Activated CD4-positive, CD25-positive, alpha-beta regulatory T cell treated with anti-CD3 and anti-CD28 coated beads, Interleukin-2, amount 50 U/mL, for 24 hours (primary cell): Measurements from ENCODE around the gene SUGCT.

Experiments
- ATAC-seq, 2 donors: fragments of 150-1000 bp; cut with Tn5 transposase; one replicate each; pipeline ENCODE4 v1.10.0; 2021; ENCODE audit warnings: mild to moderate bottlenecking in 1 of 2, moderate library complexity in 1 of 2

Gene SUGCT

DNA sequence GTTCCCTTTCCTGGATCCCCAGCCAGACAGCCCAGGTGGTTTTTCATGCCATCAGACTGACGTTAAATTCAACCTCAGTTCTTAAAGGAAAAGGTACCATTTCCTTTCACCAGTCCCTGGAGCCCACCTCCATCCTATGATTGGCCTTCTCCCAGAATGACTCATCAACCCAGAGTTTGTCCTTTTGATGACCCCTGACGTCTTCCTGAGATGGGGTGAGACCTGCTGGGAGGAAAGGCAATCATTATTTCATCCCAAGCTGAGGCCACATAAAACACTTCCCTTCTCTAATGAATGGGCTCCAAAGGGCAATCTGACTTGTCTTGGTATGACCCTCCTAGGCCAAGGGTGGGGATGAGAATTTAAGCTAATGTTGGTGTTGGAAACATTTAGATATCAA is 750.7 kb downstream of the SUGCT start:
- no peak for ATAC-seq

DNA sequence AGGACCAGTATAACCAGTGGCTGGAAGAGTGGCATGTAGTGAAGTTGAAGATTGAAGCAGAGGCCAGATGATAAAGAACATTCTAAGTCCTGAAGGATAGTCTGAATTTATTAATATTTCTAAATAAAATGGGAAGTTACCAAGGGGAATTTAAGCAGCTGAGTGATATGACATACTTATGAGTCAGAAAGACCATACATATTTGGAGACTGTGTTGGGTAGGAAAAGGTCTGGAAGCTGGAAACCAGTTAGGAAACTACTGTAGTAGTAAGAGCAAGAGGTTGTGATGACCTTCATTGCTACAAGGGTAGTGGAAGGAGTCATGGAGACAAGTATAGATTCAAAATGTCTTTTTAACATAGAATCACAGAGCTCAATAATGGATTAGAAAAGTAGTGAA is 752.3 kb downstream of the SUGCT start:
- no peak for ATAC-seq

DNA sequence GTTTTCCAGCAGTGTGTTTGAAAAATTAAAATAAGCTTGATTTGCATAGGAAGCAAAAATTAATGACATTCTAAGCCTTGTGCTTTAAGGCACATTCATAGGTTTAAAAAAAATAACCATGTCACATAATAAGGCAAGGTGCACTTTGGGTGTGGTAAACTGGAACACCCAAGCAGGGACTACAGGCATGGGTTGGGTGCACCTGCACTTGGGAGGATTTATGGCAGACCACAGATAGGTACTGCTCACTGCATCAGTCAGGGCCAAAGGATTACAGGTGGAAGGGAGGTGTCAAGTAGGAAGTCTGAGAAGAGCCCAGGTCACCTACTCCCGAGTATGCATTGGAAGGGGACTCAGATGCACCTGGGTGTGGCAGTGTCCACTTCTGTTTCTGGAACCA is 753.7 kb downstream of the SUGCT start:
- ATAC-seq = no peak

DNA sequence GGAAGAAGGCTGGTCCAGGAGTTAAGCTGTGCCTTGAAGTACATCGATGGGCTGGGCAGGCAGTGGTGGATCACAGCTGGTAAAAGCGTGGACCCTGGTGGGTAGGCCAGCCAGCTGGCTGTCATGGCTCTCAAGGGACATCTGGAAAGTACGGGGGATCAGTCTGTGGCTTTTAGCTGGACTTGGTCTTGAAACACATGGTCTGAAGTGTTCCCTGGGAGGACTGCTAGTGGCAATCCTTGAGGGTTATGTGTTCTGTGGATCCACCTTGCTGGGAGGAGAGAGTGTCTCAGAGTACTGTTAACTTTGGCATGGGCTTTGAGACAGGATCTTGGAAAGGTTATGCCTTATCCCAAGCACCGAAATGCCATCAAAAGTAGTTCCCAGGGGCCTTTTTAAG is 754.3 kb downstream of the SUGCT start:
- no peak for ATAC-seq

DNA sequence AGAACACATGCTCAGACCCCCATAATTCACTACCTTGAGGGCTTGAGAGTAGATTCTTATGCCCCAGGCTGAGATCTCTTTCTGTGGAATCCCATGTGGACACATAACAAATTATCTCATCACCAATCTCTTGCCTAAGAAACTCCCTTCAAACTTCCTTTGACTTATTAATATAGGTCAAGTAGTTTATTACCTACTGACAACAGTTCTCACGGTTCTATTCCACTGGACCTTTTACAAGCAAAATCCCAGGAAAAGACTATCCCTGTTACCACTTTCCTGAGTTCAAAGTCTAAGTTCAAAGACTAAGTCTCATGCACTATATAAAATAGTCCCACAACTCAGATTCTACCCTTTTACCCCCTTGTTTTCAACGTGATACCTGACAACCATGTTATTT is 754.7 kb downstream of the SUGCT start:
- no peak for ATAC-seq

DNA sequence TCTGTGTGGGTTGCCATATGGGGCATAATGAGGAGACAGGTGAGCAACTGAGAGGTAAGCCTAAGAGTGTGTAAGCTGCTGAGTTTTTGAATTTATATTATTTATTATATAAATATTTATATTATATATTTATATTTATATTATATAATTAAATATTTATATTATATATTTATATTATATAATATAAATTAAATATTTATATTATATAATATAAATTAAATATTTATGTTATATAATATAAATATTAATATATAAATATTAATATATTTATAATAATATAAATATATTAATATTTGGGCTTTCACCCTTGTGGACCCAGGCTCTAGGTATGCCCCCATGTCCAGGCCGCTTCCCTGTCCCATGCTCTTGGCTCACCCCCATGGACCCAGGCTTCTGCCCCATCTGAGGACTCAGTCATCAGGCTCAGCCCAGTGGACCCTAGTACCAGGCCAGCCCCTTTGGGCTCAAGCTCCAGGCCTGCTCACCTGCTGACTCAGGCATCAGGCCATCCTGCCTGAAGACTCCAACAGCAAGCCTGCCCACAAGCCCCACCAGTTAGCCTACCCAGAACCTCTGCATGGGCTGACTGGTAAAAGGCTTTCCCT is 755.4 kb downstream of the SUGCT start:
- no peak for ATAC-seq

DNA sequence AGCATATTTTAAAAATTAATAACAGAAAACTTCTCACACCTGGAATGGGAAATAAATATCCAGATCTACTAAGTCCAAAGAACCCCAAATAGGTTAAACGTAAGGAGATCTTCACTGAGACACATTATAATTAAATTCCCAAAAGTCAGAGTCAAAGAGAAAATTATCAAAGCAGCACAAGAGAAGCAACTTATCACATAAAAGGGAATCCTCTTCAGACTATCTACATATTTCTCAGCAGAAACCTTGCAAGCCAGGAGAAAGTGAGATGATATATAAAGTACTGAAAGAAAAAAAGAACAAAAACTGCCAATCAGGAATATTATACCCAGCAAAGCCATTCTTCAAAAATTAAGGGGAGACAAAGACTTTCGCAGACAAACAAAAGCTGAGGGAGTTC is 756.4 kb downstream of the SUGCT start:
- no peak for ATAC-seq

DNA sequence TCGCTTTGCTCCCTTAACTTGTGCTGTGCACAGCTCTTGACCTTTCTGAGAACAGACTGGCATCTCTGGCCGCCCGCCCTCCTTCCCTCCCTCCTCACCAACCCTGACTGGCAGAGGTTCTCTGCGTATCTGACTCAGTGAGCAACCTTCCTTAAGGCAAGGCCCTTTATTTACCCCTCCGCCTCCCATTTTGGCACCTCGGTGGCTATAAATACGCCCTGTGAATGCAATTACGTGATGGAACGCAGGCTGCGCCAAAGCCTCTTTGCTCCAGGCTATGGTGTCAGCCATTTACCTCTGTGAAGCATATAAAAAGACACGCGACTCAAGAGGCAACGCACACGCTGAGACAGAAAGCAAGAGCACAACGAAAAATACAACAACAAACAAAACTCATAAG is 764.3 kb downstream of the SUGCT start:
- ATAC-seq = no peak

DNA sequence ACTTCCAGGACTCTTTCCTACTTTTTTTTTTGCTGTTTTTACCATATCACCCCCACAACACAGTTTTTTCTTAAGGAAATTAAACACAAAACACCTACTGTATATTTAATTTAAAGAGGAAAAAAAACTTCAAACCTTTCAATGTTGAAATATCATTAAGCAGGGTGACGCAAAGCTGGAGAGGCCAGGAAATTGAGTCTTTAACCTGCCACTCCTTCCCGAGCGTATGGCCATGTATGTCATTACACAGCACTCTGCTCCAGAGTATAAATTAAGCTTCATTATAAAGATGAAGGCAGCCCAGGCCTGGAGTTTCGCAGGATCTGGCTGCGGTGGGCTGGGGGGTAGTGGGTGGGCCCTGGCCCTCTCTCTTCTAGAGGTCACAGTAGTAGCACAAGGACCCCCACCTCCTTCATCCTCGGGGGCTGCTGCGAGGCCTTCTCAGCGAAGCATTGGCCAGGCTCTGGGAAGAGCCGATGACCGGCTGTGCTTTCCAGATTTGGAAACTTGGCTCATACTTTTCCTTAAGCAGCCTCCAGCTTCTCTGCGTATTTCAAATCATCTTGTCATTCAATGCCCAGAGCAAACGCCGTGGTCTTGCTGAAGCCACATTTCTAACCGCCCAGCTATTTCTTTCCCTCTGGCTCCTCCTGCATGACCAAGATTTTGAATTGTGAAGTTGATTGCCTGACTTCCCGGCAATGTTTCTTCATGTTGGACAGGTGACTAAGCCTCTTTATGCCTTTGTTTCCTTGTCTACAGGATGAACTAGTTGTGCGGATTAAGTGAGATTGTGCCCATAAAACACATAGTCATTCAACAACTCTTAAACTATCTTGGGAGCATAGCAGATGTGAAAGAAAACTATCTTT is 765.1 kb downstream of the SUGCT start:
- ATAC-seq = no peak

DNA sequence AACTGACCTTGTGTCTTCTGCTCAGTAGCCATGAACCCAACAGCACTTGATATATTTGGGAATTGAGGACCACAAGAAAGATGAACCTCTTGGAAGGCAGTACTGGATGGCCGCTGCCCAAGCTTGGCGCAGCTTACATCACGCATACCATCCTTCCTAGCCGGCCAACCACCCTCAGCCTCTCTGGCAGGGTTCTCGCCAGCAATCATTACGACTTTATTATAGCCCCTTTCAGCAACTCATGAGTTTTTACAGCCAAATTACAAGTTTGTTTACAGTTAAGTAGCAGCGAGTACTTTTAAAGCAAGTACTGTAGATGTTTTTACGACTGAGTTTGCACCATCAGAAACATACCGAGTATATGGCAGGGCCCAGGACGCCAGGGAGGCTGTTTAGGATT is 769.1 kb downstream of the SUGCT start:
- ATAC-seq = no peak

DNA sequence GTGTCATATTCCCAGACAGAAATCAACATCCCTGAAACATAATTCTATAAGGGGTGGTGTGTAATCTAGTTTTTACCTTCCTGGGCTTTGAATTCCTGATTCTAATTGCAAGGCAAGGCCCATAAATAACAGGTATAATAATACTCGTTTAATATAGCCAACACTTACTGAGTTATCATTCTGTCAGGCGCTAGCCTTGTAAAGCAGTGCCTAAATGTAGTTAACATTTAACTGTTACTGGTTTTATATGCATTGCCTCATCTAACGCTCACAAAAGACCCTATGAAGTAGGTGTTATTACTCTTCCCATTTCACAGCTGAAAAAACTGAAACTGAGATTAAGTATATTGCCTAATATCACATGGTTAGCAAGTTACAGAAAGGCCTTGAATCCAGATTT is 772.5 kb downstream of the SUGCT start:
- no peak for ATAC-seq

DNA sequence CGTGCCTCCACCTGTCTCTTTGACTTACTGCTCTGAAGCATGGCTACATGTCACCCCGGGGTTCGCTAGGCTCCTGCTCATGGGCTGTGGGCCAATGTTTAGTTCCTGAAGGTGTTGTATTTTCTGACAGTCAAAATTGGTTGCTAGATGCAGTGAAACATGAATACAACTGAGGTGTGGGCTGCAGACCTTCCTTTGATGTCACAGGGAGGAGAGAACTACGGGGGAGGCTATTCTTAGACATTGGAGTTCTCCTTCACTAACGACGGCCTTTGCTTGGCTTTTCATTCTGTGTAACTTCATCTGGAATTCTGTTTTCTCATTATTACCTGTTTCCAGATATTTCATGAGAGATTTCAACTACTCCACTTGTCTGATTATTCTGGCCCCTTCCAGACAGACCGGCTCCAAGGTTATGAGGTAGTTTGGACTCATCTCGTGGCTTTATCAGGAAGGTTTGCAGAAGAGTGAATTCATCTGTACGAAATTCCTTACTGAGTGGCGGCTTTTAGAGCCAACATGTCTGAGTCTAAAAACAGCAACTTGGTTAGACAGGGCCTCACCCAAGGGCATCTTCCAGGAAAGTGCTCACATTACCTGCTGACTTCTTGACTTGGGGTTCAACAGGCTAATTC is 774.7 kb downstream of the SUGCT start:
- no peak for ATAC-seq
